ENCODE data around the gene CDKAL1. TPM values are rescaled to one million over a fixed set of nuclear protein-coding genes. Genes with fewer than 3 reads are reported as not detected.

The CDKAL1 gene
- total and polyA plus RNA-seq, 4 donors: 2.0 to 12.9 (median 6.7) TPM

DNA sequence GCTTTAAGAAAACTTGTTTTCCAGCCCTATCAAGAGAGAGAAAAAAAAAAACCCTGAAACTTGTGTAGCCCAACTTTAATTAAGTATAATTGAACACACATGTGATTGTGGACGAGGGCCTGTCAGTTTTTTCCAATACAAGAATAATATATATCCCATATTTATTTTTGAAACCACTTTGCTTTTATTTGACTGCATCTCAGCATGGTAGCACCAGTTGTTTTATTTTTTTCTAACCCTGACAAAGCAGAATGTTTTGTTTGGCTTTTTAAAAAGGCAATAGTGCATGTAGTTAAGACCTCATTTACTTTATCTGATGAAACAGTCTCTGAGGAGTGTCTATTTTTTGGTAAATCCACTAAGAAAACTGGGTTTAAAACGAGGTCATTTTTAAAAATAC lies 257.7 kb downstream of the CDKAL1 start (continued):
- TF ChIP-seq, protein P1, sequence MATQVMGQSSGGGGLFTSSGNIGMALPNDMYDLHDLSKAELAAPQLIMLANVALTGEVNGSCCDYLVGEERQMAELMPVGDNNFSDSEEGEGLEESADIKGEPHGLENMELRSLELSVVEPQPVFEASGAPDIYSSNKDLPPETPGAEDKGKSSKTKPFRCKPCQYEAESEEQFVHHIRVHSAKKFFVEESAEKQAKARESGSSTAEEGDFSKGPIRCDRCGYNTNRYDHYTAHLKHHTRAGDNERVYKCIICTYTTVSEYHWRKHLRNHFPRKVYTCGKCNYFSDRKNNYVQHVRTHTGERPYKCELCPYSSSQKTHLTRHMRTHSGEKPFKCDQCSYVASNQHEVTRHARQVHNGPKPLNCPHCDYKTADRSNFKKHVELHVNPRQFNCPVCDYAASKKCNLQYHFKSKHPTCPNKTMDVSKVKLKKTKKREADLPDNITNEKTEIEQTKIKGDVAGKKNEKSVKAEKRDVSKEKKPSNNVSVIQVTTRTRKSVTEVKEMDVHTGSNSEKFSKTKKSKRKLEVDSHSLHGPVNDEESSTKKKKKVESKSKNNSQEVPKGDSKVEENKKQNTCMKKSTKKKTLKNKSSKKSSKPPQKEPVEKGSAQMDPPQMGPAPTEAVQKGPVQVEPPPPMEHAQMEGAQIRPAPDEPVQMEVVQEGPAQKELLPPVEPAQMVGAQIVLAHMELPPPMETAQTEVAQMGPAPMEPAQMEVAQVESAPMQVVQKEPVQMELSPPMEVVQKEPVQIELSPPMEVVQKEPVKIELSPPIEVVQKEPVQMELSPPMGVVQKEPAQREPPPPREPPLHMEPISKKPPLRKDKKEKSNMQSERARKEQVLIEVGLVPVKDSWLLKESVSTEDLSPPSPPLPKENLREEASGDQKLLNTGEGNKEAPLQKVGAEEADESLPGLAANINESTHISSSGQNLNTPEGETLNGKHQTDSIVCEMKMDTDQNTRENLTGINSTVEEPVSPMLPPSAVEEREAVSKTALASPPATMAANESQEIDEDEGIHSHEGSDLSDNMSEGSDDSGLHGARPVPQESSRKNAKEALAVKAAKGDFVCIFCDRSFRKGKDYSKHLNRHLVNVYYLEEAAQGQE (IDR thresholded peaks at IDR 0.05): no peak
- TF ChIP-seq JUND (IDR thresholded peaks at IDR 0.05): no peak
- no peak for TF ChIP-seq NR2F2 (IDR thresholded peaks at IDR 0.05)

DNA sequence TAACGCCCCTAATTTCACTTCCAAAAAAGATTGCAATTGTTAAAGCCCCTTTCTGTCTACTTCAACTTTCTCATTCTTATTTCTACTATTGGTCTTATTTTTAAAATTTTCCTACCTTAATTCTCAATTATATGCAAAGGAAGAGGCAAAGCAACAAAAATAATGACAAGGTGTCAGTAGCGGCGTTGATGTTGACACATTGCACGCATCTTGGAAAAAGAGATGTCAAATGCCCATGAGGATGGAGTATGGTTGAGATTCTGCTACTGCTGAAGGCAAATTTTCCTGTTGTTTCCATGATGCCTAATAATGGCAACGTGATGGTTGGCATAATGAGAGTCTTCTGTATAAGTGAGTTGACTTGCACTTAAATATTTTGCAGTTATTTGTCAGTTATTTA lies 258.9 kb downstream of the CDKAL1 start:
- Histone ChIP-seq H3K9ac (ENCODE audit: low read depth in 1 of 2, low read length in 2 of 2) (no peak overlapping the region), H3K4me3 (ENCODE audit: low read depth in 1 of 3, low read length in 3 of 3) (no peak overlapping the region), H3K27me3 (ENCODE audit: control insufficient read depth in 4 of 4, insufficient read depth in 4 of 4, low read length in 3 of 4) (no peaks in the 10 kb centered on the region), H3K36me3 (ENCODE audit: control insufficient read depth in 4 of 4, insufficient read depth in 3 of 4, low read depth in 1 of 4, low read length in 3 of 4) (no peaks in the 10 kb centered on the region), H3K4me1 (ENCODE audit: control insufficient read depth in 4 of 4, insufficient read depth in 4 of 4, low read length in 3 of 4) (no peaks in the 10 kb centered on the region), H3K27ac (ENCODE audit: low read depth in 1 of 2, low read length in 2 of 2) (no peak overlapping the region), H3K9me3 (ENCODE audit: control insufficient read depth in 4 of 4, low read length in 3 of 4) (no peaks in the 10 kb centered on the region)
- 78% methylated on average over 5 of the region's 5 CpGs for WGBS
- TF ChIP-seq RXRA (IDR thresholded peaks at IDR 0.05) (no peak), HNF4A (conservative IDR thresholded peaks at IDR 0.05) (no peak), SP1 (IDR thresholded peaks at IDR 0.05) (no peak)
- DNase-seq (ENCODE audit: low spot score): no peak

DNA sequence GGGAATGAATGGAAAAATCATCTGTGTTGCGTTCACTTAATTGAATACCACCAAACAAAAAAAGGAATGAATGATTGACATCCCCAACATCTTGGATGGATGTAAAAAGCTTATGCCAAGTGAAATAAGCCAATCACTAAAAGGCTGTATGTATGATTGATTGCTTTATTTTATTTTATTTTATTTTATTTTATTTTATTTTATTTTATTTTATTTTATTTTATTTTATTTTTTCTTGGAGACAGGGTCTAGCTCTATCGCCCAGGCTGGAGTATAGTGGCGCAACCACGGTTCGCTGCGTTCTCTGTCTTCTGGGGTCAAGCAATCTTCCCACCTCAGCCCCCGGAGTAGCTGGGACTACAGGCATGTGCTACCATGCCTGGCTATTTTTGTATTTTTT lies 263.3 kb downstream of the CDKAL1 start:
- no peaks in the 10 kb centered on the region for H3K9me3 ChIP-seq (ENCODE audit: control insufficient read depth in 4 of 4, low read length in 3 of 4)
- no peaks in the 10 kb centered on the region for H3K27me3 ChIP-seq (ENCODE audit: control insufficient read depth in 4 of 4, insufficient read depth in 4 of 4, low read length in 3 of 4)
- H3K4me3 ChIP-seq (ENCODE audit: low read depth in 1 of 3, low read length in 3 of 3): no peak overlapping the region
- TF ChIP-seq, protein P2, sequence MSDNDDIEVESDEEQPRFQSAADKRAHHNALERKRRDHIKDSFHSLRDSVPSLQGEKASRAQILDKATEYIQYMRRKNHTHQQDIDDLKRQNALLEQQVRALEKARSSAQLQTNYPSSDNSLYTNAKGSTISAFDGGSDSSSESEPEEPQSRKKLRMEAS (IDR thresholded peaks at IDR 0.05): no peak
- no peak for TF ChIP-seq GABPA (IDR thresholded peaks at IDR 0.05 in 1 of 2, conservative IDR thresholded peaks at IDR 0.05 in 1 of 2)
- H3K27ac ChIP-seq (ENCODE audit: low read depth in 1 of 2, low read length in 2 of 2): no peak overlapping the region
- WGBS: 97% methylated on average over 7 of the region's 7 CpGs
- no peak overlapping the region for H3K9ac ChIP-seq (ENCODE audit: low read depth in 1 of 2, low read length in 2 of 2)
- no peaks in the 10 kb centered on the region for H3K4me1 ChIP-seq (ENCODE audit: control insufficient read depth in 4 of 4, insufficient read depth in 4 of 4, low read length in 3 of 4)
- DNase-seq (ENCODE audit: low spot score): no peak
- H3K36me3 ChIP-seq (ENCODE audit: control insufficient read depth in 4 of 4, insufficient read depth in 3 of 4, low read depth in 1 of 4, low read length in 3 of 4): no peaks in the 10 kb centered on the region

DNA sequence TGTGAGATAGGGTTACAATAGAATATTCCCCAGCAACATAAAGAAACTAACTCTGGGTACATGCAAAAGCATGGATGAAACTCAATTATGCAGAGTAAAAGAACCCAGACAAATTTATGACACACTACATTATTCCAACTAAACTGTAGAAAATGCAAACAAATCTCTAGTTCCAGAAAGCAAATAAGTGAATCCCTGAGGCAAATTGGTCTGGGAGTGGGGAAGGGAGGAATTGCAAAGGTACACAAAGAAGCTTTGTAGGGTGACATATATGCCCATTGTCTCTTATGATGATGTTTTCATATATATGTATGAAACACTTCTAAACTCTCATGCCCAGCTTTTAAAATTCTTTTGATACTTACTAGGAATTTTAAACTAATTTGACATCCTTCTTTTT lies 266.0 kb downstream of the CDKAL1 start:
- no peaks in the 10 kb centered on the region for H3K4me1 ChIP-seq (ENCODE audit: control insufficient read depth in 4 of 4, insufficient read depth in 4 of 4, low read length in 3 of 4)
- H3K4me3 ChIP-seq (ENCODE audit: low read depth in 1 of 3, low read length in 3 of 3): no peak overlapping the region
- DNase-seq (ENCODE audit: low spot score): no peak
- no peak overlapping the region for H3K9ac ChIP-seq (ENCODE audit: low read depth in 1 of 2, low read length in 2 of 2)
- no peak overlapping the region for H3K27ac ChIP-seq (ENCODE audit: low read depth in 1 of 2, low read length in 2 of 2)
- no peaks in the 10 kb centered on the region for H3K36me3 ChIP-seq (ENCODE audit: control insufficient read depth in 4 of 4, insufficient read depth in 3 of 4, low read depth in 1 of 4, low read length in 3 of 4)
- no peaks in the 10 kb centered on the region for H3K27me3 ChIP-seq (ENCODE audit: control insufficient read depth in 4 of 4, insufficient read depth in 4 of 4, low read length in 3 of 4)
- TF ChIP-seq EGR1 (IDR thresholded peaks at IDR 0.05; ENCODE audit: low read depth in 2 of 2) (no peak), FOXA1 (IDR thresholded peaks at IDR 0.05) (no peak), JUND (IDR thresholded peaks at IDR 0.05) (no peak), RAD21 (IDR thresholded peaks at IDR 0.05) (no peak), TAF1 (conservative IDR thresholded peaks at IDR 0.05) (no peak), FOXA2 (IDR thresholded peaks at IDR 0.05) (no peak), HNF4G (IDR thresholded peaks at IDR 0.05) (no peak), GABPA (IDR thresholded peaks at IDR 0.05 in 1 of 2, conservative IDR thresholded peaks at IDR 0.05 in 1 of 2) (no peak)
- TF ChIP-seq, protein P3, sequence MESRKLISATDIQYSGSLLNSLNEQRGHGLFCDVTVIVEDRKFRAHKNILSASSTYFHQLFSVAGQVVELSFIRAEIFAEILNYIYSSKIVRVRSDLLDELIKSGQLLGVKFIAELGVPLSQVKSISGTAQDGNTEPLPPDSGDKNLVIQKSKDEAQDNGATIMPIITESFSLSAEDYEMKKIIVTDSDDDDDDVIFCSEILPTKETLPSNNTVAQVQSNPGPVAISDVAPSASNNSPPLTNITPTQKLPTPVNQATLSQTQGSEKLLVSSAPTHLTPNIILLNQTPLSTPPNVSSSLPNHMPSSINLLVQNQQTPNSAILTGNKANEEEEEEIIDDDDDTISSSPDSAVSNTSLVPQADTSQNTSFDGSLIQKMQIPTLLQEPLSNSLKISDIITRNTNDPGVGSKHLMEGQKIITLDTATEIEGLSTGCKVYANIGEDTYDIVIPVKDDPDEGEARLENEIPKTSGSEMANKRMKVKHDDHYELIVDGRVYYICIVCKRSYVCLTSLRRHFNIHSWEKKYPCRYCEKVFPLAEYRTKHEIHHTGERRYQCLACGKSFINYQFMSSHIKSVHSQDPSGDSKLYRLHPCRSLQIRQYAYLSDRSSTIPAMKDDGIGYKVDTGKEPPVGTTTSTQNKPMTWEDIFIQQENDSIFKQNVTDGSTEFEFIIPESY (IDR thresholded peaks at IDR 0.05): no peak
- TF ChIP-seq, protein P4, sequence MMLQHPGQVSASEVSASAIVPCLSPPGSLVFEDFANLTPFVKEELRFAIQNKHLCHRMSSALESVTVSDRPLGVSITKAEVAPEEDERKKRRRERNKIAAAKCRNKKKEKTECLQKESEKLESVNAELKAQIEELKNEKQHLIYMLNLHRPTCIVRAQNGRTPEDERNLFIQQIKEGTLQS (IDR thresholded peaks at IDR 0.05): no peak
- TF ChIP-seq, protein P2 (IDR thresholded peaks at IDR 0.05): no peak
- peaks cover 0 to 2% (median 0%) of the 10 kb centered on the region in 4 donors for H3K9me3 ChIP-seq (ENCODE audit: control insufficient read depth in 4 of 4, low read length in 3 of 4)

Measured in liver (tissue), 9 donors.